GM23338 (cell line): Measurements from ENCODE around the gene PDE3A. TPM values are rescaled to one million over a fixed set of nuclear protein-coding genes. Genes with fewer than 3 reads are reported as not detected.

ENCODE experiments used
- ATAC-seq: fragments of 200-7000 bp; cut with Tn5 transposase; 3 replicates; pipeline ENCODE4 v1.9.1; 2020
- DNase-seq: peaks from one replicate; pipeline ENCODE4 v3.0.0-alpha.2; 2015; ENCODE audit warnings: low spot score
- H2AFZ ChIP-seq: fragments of 200-600 bp; sonication (generic); 2 replicates; pipeline ENCODE4 v1.8.0; 2016; ENCODE audit warnings: antibody characterized with exemption, mild to moderate bottlenecking, moderate library complexity
- H3F3A ChIP-seq: fragments of 200-600 bp; sonication (generic); replicated peaks from 2 replicates; pipeline ENCODE4 v1.8.0; 2017; ENCODE audit warnings: antibody characterized with exemption, mixed run types, low read depth
- H3K27ac ChIP-seq: fragments of 200-600 bp; sonication (generic); 2 replicates; pipeline ENCODE4 v1.6.1; 2016; ENCODE audit warnings: low read depth
- H3K27me3 ChIP-seq: fragments of 200-600 bp; sonication (generic); 2 replicates; pipeline ENCODE4 v1.8.0; 2016; ENCODE audit warnings: mild to moderate bottlenecking, mixed run types, moderate library complexity; ENCODE audit not compliant: insufficient read depth
- H3K36me3 ChIP-seq: fragments of 200-600 bp; sonication (generic); 2 replicates; pipeline ENCODE4 v1.8.0; 2016; ENCODE audit warnings: mild to moderate bottlenecking; ENCODE audit not compliant: insufficient read depth
- H3K4me1 ChIP-seq: fragments of 200-600 bp; sonication (generic); 2 replicates; pipeline ENCODE4 v1.8.0; 2016; ENCODE audit warnings: mild to moderate bottlenecking, moderate library complexity; ENCODE audit not compliant: insufficient read depth
- H3K4me2 ChIP-seq: fragments of 200-600 bp; sonication (generic); 2 replicates; pipeline ENCODE4 v1.7.1; 2017; ENCODE audit warnings: mixed run types
- H3K4me3 ChIP-seq: fragments of 200-600 bp; sonication (generic); 2 replicates; pipeline ENCODE4 v1.6.1; 2016; ENCODE audit warnings: mixed run types
- H3K79me2 ChIP-seq: fragments of 200-600 bp; sonication (generic); replicated peaks from 2 replicates; pipeline ENCODE4 v1.8.0; 2017; ENCODE audit warnings: mild to moderate bottlenecking; ENCODE audit not compliant: insufficient read depth
- H3K9me2 ChIP-seq: fragments of 200-600 bp; sonication (generic); 2 replicates; pipeline ENCODE4 v1.8.0; 2017; ENCODE audit not compliant: insufficient read depth
- H4K20me1 ChIP-seq: fragments of 200-600 bp; sonication (generic); replicated peaks from 2 replicates; pipeline ENCODE4 v1.8.0; 2017; ENCODE audit warnings: mild to moderate bottlenecking; ENCODE audit not compliant: insufficient read depth
- H3K27ac Mint-ChIP-seq: 2 replicates; pipeline ENCODE4 v1.8.0; 2020; ENCODE audit warnings: inconsistent platforms, mild to moderate bottlenecking, moderate library complexity, mixed read lengths
- H3K27me3 Mint-ChIP-seq: 3 replicates; pipeline ENCODE4 v1.8.0; 2022; ENCODE audit warnings: low read depth, mild to moderate bottlenecking, moderate library complexity, mixed read lengths, inconsistent platforms; ENCODE audit not compliant: insufficient read depth, poor library complexity
- H3K36me3 Mint-ChIP-seq: 3 replicates; pipeline ENCODE4 v1.8.0; 2021; ENCODE audit warnings: low read depth, mild to moderate bottlenecking, inconsistent platforms, moderate library complexity, mixed read lengths
- H3K4me1 Mint-ChIP-seq: 3 replicates; pipeline ENCODE4 v1.8.0; 2020; ENCODE audit warnings: mild to moderate bottlenecking, inconsistent platforms, mixed read lengths
- H3K4me3 Mint-ChIP-seq: 3 replicates; pipeline ENCODE4 v1.8.0; 2021; ENCODE audit warnings: moderate library complexity, mild to moderate bottlenecking, inconsistent platforms, mixed read lengths
- H3K9me3 Mint-ChIP-seq: 3 replicates; pipeline ENCODE4 v1.8.0; 2020; ENCODE audit warnings: moderate library complexity, mild to moderate bottlenecking, inconsistent platforms, mixed read lengths
- EZH2 ChIP-seq: fragments of 200-600 bp; sonication (generic); IDR thresholded peaks from one replicate; pipeline ENCODE4 v1.8.0; 2017; ENCODE audit warnings: antibody characterized with exemption, mild to moderate bottlenecking, low read depth; ENCODE audit not compliant: unreplicated experiment
- EZH2phosphoT487 ChIP-seq: fragments of 200-600 bp; sonication (generic); IDR thresholded peaks from one replicate; pipeline ENCODE4 v1.8.1; 2018; ENCODE audit warnings: antibody characterized with exemption; ENCODE audit not compliant: unreplicated experiment
- JUNB ChIP-seq: IDR thresholded peaks from one replicate; pipeline ENCODE4 v1.6.1; 2016; ENCODE audit warnings: antibody characterized with exemption; ENCODE audit not compliant: unreplicated experiment
- NANOG ChIP-seq: IDR thresholded peaks from 2 replicates; pipeline ENCODE4 v1.6.1; 2016; ENCODE audit warnings: antibody characterized with exemption, borderline replicate concordance
- POLR2AphosphoS5 ChIP-seq: IDR thresholded peaks from 2 replicates; pipeline ENCODE4 v1.6.1; 2016; ENCODE audit warnings: antibody characterized with exemption, low read depth
- STAT1 ChIP-seq: IDR thresholded peaks from one replicate; pipeline ENCODE4 v1.6.1; 2016; ENCODE audit warnings: antibody characterized with exemption; ENCODE audit not compliant: unreplicated experiment
- ZNF114 ChIP-seq: fragments of 250-450 bp; sonication (Bioruptor Pico); IDR thresholded peaks from 2 replicates; pipeline ENCODE4 v1.5.0; 2020; ENCODE audit warnings: mild to moderate bottlenecking, moderate library complexity
- polyA plus RNA-seq: library from polyadenylated mRNA; unstranded; fragments of >200 nt; fragmentation: Nextera tagmentation; extraction: Ambion mirVana; gene quantifications from 2 replicates; pipeline ENCODE4 v1.2.1, GENCODE V29; 2016
- total RNA-seq: library from RNA; depleted of rRNA; stranded (reverse); fragments of >200 nt; shearing (Covaris generic); gene quantifications from 2 replicates; pipeline ENCODE4 v1.2.3, GENCODE V29; 2014
- TF ChIP-seq, protein P1 (sequence below): fragments of 250-450 bp; sonication (Bioruptor Pico); IDR thresholded peaks from 2 replicates; pipeline ENCODE4 v1.5.0; 2020; ENCODE audit warnings: mild to moderate bottlenecking, moderate library complexity
- TF ChIP-seq, protein P2 (sequence below): IDR thresholded peaks from 2 replicates; pipeline ENCODE4 v1.6.1; 2016; ENCODE audit warnings: antibody characterized with exemption

Gene PDE3A
- total and polyA plus RNA-seq, 2 experiments from 2014 or later = 2.7 to 9.2 TPM

- TF ChIP-seq, protein P1, sequence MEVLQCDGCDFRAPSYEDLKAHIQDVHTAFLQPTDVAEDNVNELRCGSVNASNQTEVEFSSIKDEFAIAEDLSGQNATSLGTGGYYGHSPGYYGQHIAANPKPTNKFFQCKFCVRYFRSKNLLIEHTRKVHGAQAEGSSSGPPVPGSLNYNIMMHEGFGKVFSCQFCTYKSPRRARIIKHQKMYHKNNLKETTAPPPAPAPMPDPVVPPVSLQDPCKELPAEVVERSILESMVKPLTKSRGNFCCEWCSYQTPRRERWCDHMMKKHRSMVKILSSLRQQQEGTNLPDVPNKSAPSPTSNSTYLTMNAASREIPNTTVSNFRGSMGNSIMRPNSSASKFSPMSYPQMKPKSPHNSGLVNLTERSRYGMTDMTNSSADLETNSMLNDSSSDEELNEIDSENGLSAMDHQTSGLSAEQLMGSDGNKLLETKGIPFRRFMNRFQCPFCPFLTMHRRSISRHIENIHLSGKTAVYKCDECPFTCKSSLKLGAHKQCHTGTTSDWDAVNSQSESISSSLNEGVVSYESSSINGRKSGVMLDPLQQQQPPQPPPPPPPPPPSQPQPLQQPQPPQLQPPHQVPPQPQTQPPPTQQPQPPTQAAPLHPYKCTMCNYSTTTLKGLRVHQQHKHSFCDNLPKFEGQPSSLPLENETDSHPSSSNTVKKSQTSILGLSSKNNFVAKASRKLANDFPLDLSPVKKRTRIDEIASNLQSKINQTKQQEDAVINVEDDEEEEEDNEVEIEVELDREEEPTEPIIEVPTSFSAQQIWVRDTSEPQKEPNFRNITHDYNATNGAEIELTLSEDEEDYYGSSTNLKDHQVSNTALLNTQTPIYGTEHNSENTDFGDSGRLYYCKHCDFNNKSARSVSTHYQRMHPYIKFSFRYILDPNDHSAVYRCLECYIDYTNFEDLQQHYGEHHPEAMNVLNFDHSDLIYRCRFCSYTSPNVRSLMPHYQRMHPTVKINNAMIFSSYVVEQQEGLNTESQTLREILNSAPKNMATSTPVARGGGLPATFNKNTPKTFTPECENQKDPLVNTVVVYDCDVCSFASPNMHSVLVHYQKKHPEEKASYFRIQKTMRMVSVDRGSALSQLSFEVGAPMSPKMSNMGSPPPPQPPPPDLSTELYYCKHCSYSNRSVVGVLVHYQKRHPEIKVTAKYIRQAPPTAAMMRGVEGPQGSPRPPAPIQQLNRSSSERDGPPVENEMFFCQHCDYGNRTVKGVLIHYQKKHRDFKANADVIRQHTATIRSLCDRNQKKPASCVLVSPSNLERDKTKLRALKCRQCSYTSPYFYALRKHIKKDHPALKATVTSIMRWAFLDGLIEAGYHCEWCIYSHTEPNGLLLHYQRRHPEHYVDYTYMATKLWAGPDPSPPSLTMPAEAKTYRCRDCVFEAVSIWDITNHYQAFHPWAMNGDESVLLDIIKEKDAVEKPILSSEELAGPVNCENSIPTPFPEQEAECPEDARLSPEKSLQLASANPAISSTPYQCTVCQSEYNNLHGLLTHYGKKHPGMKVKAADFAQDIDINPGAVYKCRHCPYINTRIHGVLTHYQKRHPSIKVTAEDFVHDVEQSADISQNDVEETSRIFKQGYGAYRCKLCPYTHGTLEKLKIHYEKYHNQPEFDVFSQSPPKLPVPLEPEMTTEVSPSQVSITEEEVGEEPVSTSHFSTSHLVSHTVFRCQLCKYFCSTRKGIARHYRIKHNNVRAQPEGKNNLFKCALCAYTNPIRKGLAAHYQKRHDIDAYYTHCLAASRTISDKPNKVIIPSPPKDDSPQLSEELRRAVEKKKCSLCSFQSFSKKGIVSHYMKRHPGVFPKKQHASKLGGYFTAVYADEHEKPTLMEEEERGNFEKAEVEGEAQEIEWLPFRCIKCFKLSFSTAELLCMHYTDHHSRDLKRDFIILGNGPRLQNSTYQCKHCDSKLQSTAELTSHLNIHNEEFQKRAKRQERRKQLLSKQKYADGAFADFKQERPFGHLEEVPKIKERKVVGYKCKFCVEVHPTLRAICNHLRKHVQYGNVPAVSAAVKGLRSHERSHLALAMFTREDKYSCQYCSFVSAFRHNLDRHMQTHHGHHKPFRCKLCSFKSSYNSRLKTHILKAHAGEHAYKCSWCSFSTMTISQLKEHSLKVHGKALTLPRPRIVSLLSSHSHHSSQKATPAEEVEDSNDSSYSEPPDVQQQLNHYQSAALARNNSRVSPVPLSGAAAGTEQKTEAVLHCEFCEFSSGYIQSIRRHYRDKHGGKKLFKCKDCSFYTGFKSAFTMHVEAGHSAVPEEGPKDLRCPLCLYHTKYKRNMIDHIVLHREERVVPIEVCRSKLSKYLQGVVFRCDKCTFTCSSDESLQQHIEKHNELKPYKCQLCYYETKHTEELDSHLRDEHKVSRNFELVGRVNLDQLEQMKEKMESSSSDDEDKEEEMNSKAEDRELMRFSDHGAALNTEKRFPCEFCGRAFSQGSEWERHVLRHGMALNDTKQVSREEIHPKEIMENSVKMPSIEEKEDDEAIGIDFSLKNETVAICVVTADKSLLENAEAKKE = no peak
- TF ChIP-seq STAT1 (no peak), JUNB (no peak), EZH2phosphoT487 (no peak), POLR2AphosphoS5 (no peak)
Measured at GRCh38 chr12:20398686-20399085, 30.3 kb downstream of the PDE3A start (continued).

- no peak overlapping the region for H3K4me2 ChIP-seq
- peaks cover 27% of the 10 kb centered on the region for H3K4me1 Mint-ChIP-seq
- no peak overlapping the region for H2AFZ ChIP-seq
- no peak overlapping the region for H3K27ac ChIP-seq
- no peaks in the 10 kb centered on the region for H3K79me2 ChIP-seq
- ATAC-seq (no peak), DNase-seq (no peak)
- no peaks in the 10 kb centered on the region for H3K27me3 Mint-ChIP-seq
- H3K27ac Mint-ChIP-seq = no peak overlapping the region; the same call in 1 of the 2 replicates
- H3K36me3 Mint-ChIP-seq = no peaks in the 10 kb centered on the region
- no peaks in the 10 kb centered on the region for H3F3A ChIP-seq
- H3K9me3 Mint-ChIP-seq = no peaks in the 10 kb centered on the region
- no peaks in the 10 kb centered on the region for H3K9me2 ChIP-seq
- no peaks in the 10 kb centered on the region for H3K36me3 ChIP-seq
- H3K4me3 ChIP-seq = no peak overlapping the region
- no peaks in the 10 kb centered on the region for H4K20me1 ChIP-seq
- H3K27me3 ChIP-seq = no peaks in the 10 kb centered on the region
- peaks cover 35% of the 10 kb centered on the region for H3K4me1 ChIP-seq
- no peak overlapping the region for H3K4me3 Mint-ChIP-seq
- TF ChIP-seq, protein P2, sequence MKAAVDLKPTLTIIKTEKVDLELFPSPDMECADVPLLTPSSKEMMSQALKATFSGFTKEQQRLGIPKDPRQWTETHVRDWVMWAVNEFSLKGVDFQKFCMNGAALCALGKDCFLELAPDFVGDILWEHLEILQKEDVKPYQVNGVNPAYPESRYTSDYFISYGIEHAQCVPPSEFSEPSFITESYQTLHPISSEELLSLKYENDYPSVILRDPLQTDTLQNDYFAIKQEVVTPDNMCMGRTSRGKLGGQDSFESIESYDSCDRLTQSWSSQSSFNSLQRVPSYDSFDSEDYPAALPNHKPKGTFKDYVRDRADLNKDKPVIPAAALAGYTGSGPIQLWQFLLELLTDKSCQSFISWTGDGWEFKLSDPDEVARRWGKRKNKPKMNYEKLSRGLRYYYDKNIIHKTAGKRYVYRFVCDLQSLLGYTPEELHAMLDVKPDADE = no peak
- no peak for TF ChIP-seq EZH2
- TF ChIP-seq ZNF114 = no peak
- no peak for TF ChIP-seq POLR2AphosphoS5
- TF ChIP-seq JUNB = no peak
- TF ChIP-seq STAT1 = no peak
- TF ChIP-seq EZH2phosphoT487 = no peak
- TF ChIP-seq, protein P1 = no peak
- TF ChIP-seq NANOG = no peak
Measured at GRCh38 chr12:20400003-20400402, 31.7 kb downstream of the PDE3A start.
